H9 (cell line): ENCODE data around the gene TENM4. TPM values are rescaled to one million over a fixed set of nuclear protein-coding genes. Genes with fewer than 3 reads are reported as not detected.

Experiments
- DNase-seq: peaks from one replicate; pipeline ENCODE4 v3.0.0-alpha.2; 2017
- H2AFZ ChIP-seq: one replicate; pipeline ENCODE4 v1.6.1; 2013; ENCODE audit warnings: mild to moderate bottlenecking, low read length, control low read depth, moderate library complexity
- H2AK5ac ChIP-seq: 2 replicates; pipeline ENCODE4 v1.6.1; 2013; ENCODE audit warnings: low read length, control low read depth, mixed read lengths; ENCODE audit not compliant: insufficient read length
- H2BK120ac ChIP-seq: one replicate; pipeline ENCODE4 v1.6.1; 2013; ENCODE audit warnings: low read depth, mild to moderate bottlenecking, low read length, control low read depth, inconsistent platforms; ENCODE audit not compliant: poor library complexity, severe bottlenecking
- H2BK12ac ChIP-seq: 2 replicates; pipeline ENCODE4 v1.6.1; 2013; ENCODE audit warnings: low read length, control low read depth, mixed read lengths, low read depth; ENCODE audit not compliant: insufficient read length
- H2BK15ac ChIP-seq: 2 replicates; pipeline ENCODE4 v1.6.1; 2013; ENCODE audit warnings: low read depth, low read length, control low read depth
- H2BK20ac ChIP-seq: one replicate; pipeline ENCODE4 v1.6.1; 2013; ENCODE audit warnings: low read depth, mild to moderate bottlenecking, low read length, control low read depth, inconsistent platforms; ENCODE audit not compliant: poor library complexity, severe bottlenecking
- H2BK5ac ChIP-seq: 2 replicates; pipeline ENCODE4 v1.6.1; 2013; ENCODE audit warnings: low read length, control low read depth, mixed read lengths; ENCODE audit not compliant: insufficient read length
- H3K14ac ChIP-seq: 2 replicates; pipeline ENCODE4 v1.6.1; 2013; ENCODE audit warnings: low read length, control low read depth; ENCODE audit not compliant: insufficient read depth
- H3K18ac ChIP-seq: 2 replicates; pipeline ENCODE4 v1.6.1; 2013; ENCODE audit warnings: low read depth, mild to moderate bottlenecking, mixed read lengths, low read length, control low read depth; ENCODE audit not compliant: insufficient read length
- H3K23ac ChIP-seq: 2 replicates; pipeline ENCODE4 v1.6.1; 2013; ENCODE audit warnings: low read length, control low read depth, mixed read lengths, low read depth; ENCODE audit not compliant: insufficient read length
- H3K23me2 ChIP-seq: 2 replicates; pipeline ENCODE4 v1.6.1; 2013; ENCODE audit warnings: low read depth, mild to moderate bottlenecking, mixed read lengths, low read length, control low read depth; ENCODE audit not compliant: insufficient read length, poor library complexity, severe bottlenecking
- H3K27ac ChIP-seq: 2 replicates; pipeline ENCODE4 v1.5.1; 2013; ENCODE audit warnings: low read length, control low read depth, mixed read lengths, low read depth; ENCODE audit not compliant: insufficient read length
- H3K27me3 ChIP-seq: 2 replicates; pipeline ENCODE4 v1.6.1; 2013; ENCODE audit warnings: low read length, control low read depth, inconsistent platforms; ENCODE audit not compliant: insufficient read depth
- H3K4ac ChIP-seq: 2 replicates; pipeline ENCODE4 v1.6.1; 2013; ENCODE audit warnings: low read depth, mild to moderate bottlenecking, control low read depth, inconsistent platforms, low read length, moderate library complexity
- H3K4me1 ChIP-seq: 2 replicates; pipeline ENCODE4 v1.6.1; 2013; ENCODE audit warnings: low read length, control low read depth, inconsistent platforms; ENCODE audit not compliant: insufficient read depth
- H3K4me2 ChIP-seq: 2 replicates; pipeline ENCODE4 v1.6.1; 2013; ENCODE audit warnings: low read length, control low read depth, mixed read lengths; ENCODE audit not compliant: insufficient read length, insufficient read depth
- H3K56ac ChIP-seq: 2 replicates; pipeline ENCODE4 v1.6.1; 2013; ENCODE audit warnings: low read depth, mild to moderate bottlenecking, mixed read lengths, low read length, control low read depth; ENCODE audit not compliant: insufficient read length
- H3K79me1 ChIP-seq: 2 replicates; pipeline ENCODE4 v1.6.1; 2013; ENCODE audit warnings: low read depth, mild to moderate bottlenecking, moderate library complexity, low read length, control low read depth, inconsistent platforms; ENCODE audit not compliant: insufficient read depth, poor library complexity, severe bottlenecking
- H3K79me2 ChIP-seq: 2 replicates; pipeline ENCODE4 v1.6.1; 2013; ENCODE audit warnings: low read length, control low read depth, inconsistent platforms; ENCODE audit not compliant: insufficient read depth
- H3K9ac ChIP-seq: 2 replicates; pipeline ENCODE4 v1.6.1; 2013; ENCODE audit warnings: low read length, control low read depth, mixed read lengths; ENCODE audit not compliant: insufficient read length; ENCODE audit errors: extremely low read depth
- H3K9me3 ChIP-seq: one replicate; pipeline ENCODE4 v1.6.1; 2013; ENCODE audit warnings: low read depth, low read length, inconsistent platforms; ENCODE audit not compliant: control insufficient read depth
- H3T11ph ChIP-seq: one replicate; pipeline ENCODE4 v1.6.1; 2013; ENCODE audit warnings: mild to moderate bottlenecking, low read length, control low read depth, inconsistent platforms
- H4K20me1 ChIP-seq: one replicate; pipeline ENCODE4 v1.6.1; 2013; ENCODE audit not compliant: control insufficient read depth, insufficient read length, insufficient read depth
- H4K5ac ChIP-seq: 2 replicates; pipeline ENCODE4 v1.6.1; 2013; ENCODE audit warnings: low read depth, mild to moderate bottlenecking, mixed read lengths, low read length, control low read depth; ENCODE audit not compliant: insufficient read length
- H4K8ac ChIP-seq: replicated peaks from 2 replicates; pipeline ENCODE4 v1.6.1; 2013; ENCODE audit warnings: low read length, control low read depth, mixed read lengths, low read depth; ENCODE audit not compliant: insufficient read length
- H4K91ac ChIP-seq: 2 replicates; pipeline ENCODE4 v1.6.1; 2013; ENCODE audit warnings: low read depth, mild to moderate bottlenecking, moderate library complexity, mixed read lengths, low read length, control low read depth; ENCODE audit not compliant: insufficient read length
- H3K27ac Mint-ChIP-seq, 3 experiments: 2 replicates in 2 of 3; 3 replicates in 1 of 3; pipeline ENCODE4 v1.8.0; 2020 to 2021; ENCODE audit warnings: mixed read lengths in 3 of 3, mild to moderate bottlenecking in 1 of 3, moderate library complexity in 1 of 3
- H3K27me3 Mint-ChIP-seq: 2 replicates; pipeline ENCODE4 v1.8.0; 2021; ENCODE audit warnings: low read depth, mild to moderate bottlenecking, moderate library complexity, mixed read lengths
- H3K36me3 Mint-ChIP-seq, 3 experiments: 2 replicates in 2 of 3; 3 replicates in 1 of 3; pipeline ENCODE4 v1.8.0; 2020 to 2021; ENCODE audit warnings: low read depth in 3 of 3, mixed read lengths in 3 of 3; ENCODE audit not compliant: insufficient read depth in 1 of 3
- H3K4me1 Mint-ChIP-seq, 2 experiments: 2 replicates each; pipeline ENCODE4 v1.8.0; 2020; ENCODE audit warnings: mixed read lengths in 2 of 2
- H3K4me3 Mint-ChIP-seq, 2 experiments: 2 replicates in 1 of 2; 3 replicates in 1 of 2; pipeline ENCODE4 v1.8.0; 2020 to 2021; ENCODE audit warnings: mild to moderate bottlenecking in 2 of 2, mixed read lengths in 2 of 2, moderate library complexity in 1 of 2
- H3K9me3 Mint-ChIP-seq, 2 experiments: 2 replicates in 1 of 2; 3 replicates in 1 of 2; pipeline ENCODE4 v1.8.0; 2020; ENCODE audit warnings: mild to moderate bottlenecking in 2 of 2, mixed read lengths in 2 of 2, moderate library complexity in 1 of 2
- CTCF ChIP-seq: fragments of 200-600 bp; sonication (generic); conservative IDR thresholded peaks from 3 replicates; pipeline ENCODE4 v1.8.0; 2021; ENCODE audit warnings: antibody characterized with exemption, mild to moderate bottlenecking
- WGBS: extraction: QIAGEN DNeasy Blood & Tissue Kit; methylation state at CpG from one replicate; pipeline ENCODE4 v1.1.7; 2013; ENCODE audit warnings: missing lambda C conversion rate, low lambda C conversion rate, mixed read lengths; ENCODE audit not compliant: insufficient read length; ENCODE audit errors: extremely low coverage; 5-methylcytosine and 5-hydroxymethylcytosine counted together
- total RNA-seq: library from RNA; stranded (reverse); gene quantifications from 2 replicates; pipeline ENCODE4 v1.2.1, GENCODE V29; 2021

Gene TENM4
- total RNA-seq, 1 experiment from 2014 or later = 4.6 TPM

GRCh38 chr11:79458709-79459108 lies 17.9 kb upstream of the TENM4 start:
- no peak overlapping the region for H2BK15ac ChIP-seq
- Mint-ChIP-seq H3K9me3 (no peaks in the 10 kb centered on the region), H3K27ac (no peak overlapping the region), H3K36me3 (no peaks in the 10 kb centered on the region), H3K4me1 (peaks cover 25 to 32% of the 10 kb centered on the region in 2 experiments), H3K27me3 (no peaks in the 10 kb centered on the region), H3K4me3 (no peak overlapping the region)
- no peaks in the 10 kb centered on the region for H3K4me1 ChIP-seq
- H4K5ac ChIP-seq = no peak overlapping the region
- H3K27me3 ChIP-seq = no peaks in the 10 kb centered on the region
- no peak overlapping the region for H3K4ac ChIP-seq
- DNase-seq = no peak
- H3K79me1 ChIP-seq = no peaks in the 10 kb centered on the region
- H3K9ac ChIP-seq = no peak overlapping the region
- no peaks in the 10 kb centered on the region for H3K79me2 ChIP-seq
- no peak overlapping the region for H3K4me2 ChIP-seq
- H4K8ac ChIP-seq = no peak overlapping the region
- H4K20me1 ChIP-seq = no peaks in the 10 kb centered on the region
- no peak overlapping the region for H2AFZ ChIP-seq
- no peaks in the 10 kb centered on the region for H3K9me3 ChIP-seq
- H3K23me2 ChIP-seq = no peaks in the 10 kb centered on the region
- H4K91ac ChIP-seq = no peak overlapping the region
- no peak for TF ChIP-seq CTCF
- no peak overlapping the region for H2BK120ac ChIP-seq
- H2BK12ac ChIP-seq = no peak overlapping the region
- H3K18ac ChIP-seq = no peak overlapping the region
- no peak overlapping the region for H2BK20ac ChIP-seq
- H3T11ph ChIP-seq = no peak overlapping the region
- no peak overlapping the region for H2AK5ac ChIP-seq
- no peak overlapping the region for H2BK5ac ChIP-seq
- no peak overlapping the region for H3K14ac ChIP-seq
- H3K56ac ChIP-seq = no peak overlapping the region
- WGBS = no CpG with 5 or more reads among the region's 5 CpGs
- no peak overlapping the region for H3K27ac ChIP-seq
- no peak overlapping the region for H3K23ac ChIP-seq
